Endothelial cell of umbilical vein (primary cell): ENCODE results near the gene OR10D3. TPM values are rescaled to one million over a fixed set of nuclear protein-coding genes. Genes with fewer than 3 reads are reported as not detected.
"Not testable (repeated sequence)": the region's sequence is repeated elsewhere in the genome, so short reads cannot be mapped to it uniquely, and the experiment has no call there.

Experiments used
- BruUV-seq: library from RNA; stranded (reverse); fragments of 400-500 nt; replicated peaks from 2 replicates; lab custom pipeline; 2021; lab: Mats Ljungman, UMichigan
- CTCF ChIA-PET: fragments of 300-600, 350-600 bp; sonication (Branson Sonifier 250); formaldehyde crosslinking; loops from one replicate; lab custom pipeline; 2021; ENCODE audit warnings: antibody characterized with exemption, inconsistent platforms; lab: Charles Lee
- POLR2A ChIA-PET: fragments of 300-600, 350-600 bp; sonication (Branson Sonifier 250); formaldehyde crosslinking; loops from one replicate; lab custom pipeline; 2021; ENCODE audit warnings: antibody characterized with exemption, inconsistent platforms; lab: Charles Lee
- DNase-seq: peaks from one replicate; pipeline ENCODE4 v3.0.0-alpha.2; 2011; ENCODE audit warnings: low read depth, low spot score
- FAIRE-seq: peaks from 2 replicates; lab custom pipeline; 2011; peaks lifted over from hg19 to GRCh38; lab: Jason Lieb, UNC
- H2AFZ ChIP-seq: 2 replicates; pipeline ENCODE4 v1.6.0; 2012; ENCODE audit warnings: low read depth, low read length, control low read depth, inconsistent platforms
- H3K27ac ChIP-seq: 2 replicates; pipeline ENCODE4 v1.5.1; 2011; ENCODE audit warnings: low read depth, mild to moderate bottlenecking, control low read depth, low read length, moderate library complexity; ENCODE audit not compliant: insufficient read depth
- H3K27me3 ChIP-seq, 2 experiments: 2 replicates each; pipeline versions ENCODE4 v1.6.0 to v1.6.1; 2011; ENCODE audit warnings: low read length in 2 of 2, mixed read lengths in 1 of 2; ENCODE audit not compliant: control insufficient read depth in 2 of 2, insufficient read depth in 2 of 2
- H3K36me3 ChIP-seq, 2 experiments: 2 replicates in 1 of 2; 3 replicates in 1 of 2; pipeline ENCODE4 v1.5.1; 2011; ENCODE audit warnings: low read length in 2 of 2, mild to moderate bottlenecking in 1 of 2, moderate library complexity in 1 of 2; ENCODE audit not compliant: control insufficient read depth in 2 of 2, insufficient read depth in 2 of 2; ENCODE audit errors: extremely low read depth in 1 of 2
- H3K4me1 ChIP-seq: 3 replicates; pipeline ENCODE4 v1.5.1; 2011; ENCODE audit warnings: mild to moderate bottlenecking, low read length; ENCODE audit not compliant: control insufficient read depth, insufficient read depth; ENCODE audit errors: extremely low read depth
- H3K4me2 ChIP-seq: 2 replicates; pipeline ENCODE4 v1.6.1; 2011; ENCODE audit warnings: low read length, control low read depth, mixed read lengths; ENCODE audit not compliant: insufficient read depth
- H3K4me3 ChIP-seq, 3 experiments: fragments of 200-600 bp in 1 of 3; sonication (generic), shearing (Covaris generic) in 1 of 3; replicated peaks in 1 of 3; 2 replicates each; pipeline ENCODE4 v1.5.1; 2011 to 2016; ENCODE audit warnings: control low read depth in 3 of 3, low read length in 3 of 3, mild to moderate bottlenecking in 2 of 3, inconsistent platforms in 1 of 3, low read depth in 1 of 3, moderate library complexity in 1 of 3; ENCODE audit not compliant: insufficient read depth in 1 of 3
- H3K79me2 ChIP-seq: 2 replicates; pipeline ENCODE4 v1.6.0; 2012; ENCODE audit warnings: low read length, inconsistent platforms; ENCODE audit not compliant: control insufficient read depth, insufficient read depth
- H3K9ac ChIP-seq: replicated peaks from 2 replicates; pipeline ENCODE3; 2011; ENCODE audit warnings: low read length, control low read depth; ENCODE audit not compliant: insufficient read depth; ENCODE audit errors: extremely low read depth
- H3K9me1 ChIP-seq: replicated peaks from 3 replicates; pipeline ENCODE4 v1.6.0; 2011; ENCODE audit warnings: mild to moderate bottlenecking, low read length; ENCODE audit not compliant: control insufficient read depth, insufficient read depth; ENCODE audit errors: extremely low read depth
- H3K9me3 ChIP-seq: replicated peaks from 2 replicates; pipeline ENCODE4 v1.5.1; 2012; ENCODE audit warnings: low read length, inconsistent platforms; ENCODE audit not compliant: control insufficient read depth, insufficient read depth
- H4K20me1 ChIP-seq: replicated peaks from 2 replicates; pipeline ENCODE3; 2011; ENCODE audit warnings: mild to moderate bottlenecking, low read length; ENCODE audit not compliant: control insufficient read depth, insufficient read depth; ENCODE audit errors: extremely low read depth
- EZH2 ChIP-seq: IDR thresholded peaks from 2 replicates; pipeline ENCODE4 v1.6.1; 2012; ENCODE audit warnings: borderline replicate concordance, low read depth, mild to moderate bottlenecking, moderate library complexity, low read length, inconsistent platforms; ENCODE audit not compliant: severe bottlenecking
- FOS ChIP-seq: IDR thresholded peaks from 2 replicates; pipeline ENCODE4 v1.6.1; 2011; ENCODE audit warnings: mild to moderate bottlenecking, low read length, moderate library complexity, borderline replicate concordance; ENCODE audit not compliant: insufficient read depth
- GATA2 ChIP-seq: IDR thresholded peaks from 2 replicates; pipeline ENCODE4 v1.7.0; 2011; ENCODE audit warnings: low read depth, mild to moderate bottlenecking, moderate library complexity, mixed read lengths, low read length; ENCODE audit not compliant: insufficient read length, insufficient read depth
- JUN ChIP-seq: IDR thresholded peaks from 2 replicates; pipeline ENCODE4 v1.6.1; 2011; ENCODE audit warnings: borderline replicate concordance, low read depth; ENCODE audit not compliant: insufficient read length, insufficient read depth
- MYC ChIP-seq: IDR thresholded peaks from one replicate; pipeline ENCODE4 v1.6.1; 2011; ENCODE audit warnings: mild to moderate bottlenecking, low read depth, low read length
- POLR2A ChIP-seq: IDR thresholded peaks from 2 replicates; pipeline ENCODE4 v1.6.1; 2012; ENCODE audit warnings: low read depth, mild to moderate bottlenecking, control low read depth, low read length
- POLR2AphosphoS5 ChIP-seq: IDR thresholded peaks from 2 replicates; pipeline ENCODE4 v1.6.1; 2012; ENCODE audit warnings: low read depth, mild to moderate bottlenecking, control low read depth, low read length, moderate library complexity; ENCODE audit not compliant: insufficient read depth
- dilution Hi-C: fragments of 300-500 bp; cut with MboI; formaldehyde crosslinking; loops from one replicate; pipeline ENCODE4 v1.15.0; 2019; ENCODE audit warnings: low sequenced_read_pairs; ENCODE audit not compliant: extremely low pct_ligation_motif_present
- intact Hi-C: fragments of 100-400 bp; cut with micrococcal nuclease; formaldehyde crosslinking; loops from one replicate; pipeline ENCODE4 v1.10.0; 2022
- polyA plus RNA-seq, 4 experiments: library from polyadenylated mRNA; depleted of rRNA in 3 of 4; stranded (reverse) in 3 of 4; unstranded in 1 of 4; fragments of >200 nt; gene quantifications; 2 replicates each; pipeline versions ENCODE4 v1.2.1 to v1.2.3, GENCODE V29; 2011 to 2012; ENCODE audit warnings: missing spikeins in 1 of 4
- total RNA-seq: library from RNA; stranded (reverse); gene quantifications from 2 replicates; pipeline ENCODE4 v1.2.3, GENCODE V29; 2021
- TF ChIP-seq, protein P1 (sequence below), 2 donors: IDR thresholded peaks; 1 replicate in 1 of 2; 2 replicates in 1 of 2; pipeline ENCODE4 v1.5.1; 2011; ENCODE audit warnings: low read length in 2 of 2, mild to moderate bottlenecking in 2 of 2, moderate library complexity in 2 of 2, control low read depth in 1 of 2, inconsistent platforms in 1 of 2, low read depth in 1 of 2; ENCODE audit not compliant: insufficient read depth in 1 of 2; ENCODE audit errors: extremely low read depth in 1 of 2
- TF ChIP-seq, protein P2 (sequence below): IDR thresholded peaks from 2 replicates; pipeline ENCODE4 v1.6.1; 2011; ENCODE audit not compliant: insufficient read depth, insufficient read length

The OR10D3 gene
- total and polyA plus RNA-seq, 2 donors (not counting 3 experiments of a cell fraction or from before 2014, with no cell fraction given) = not detected

DNA sequence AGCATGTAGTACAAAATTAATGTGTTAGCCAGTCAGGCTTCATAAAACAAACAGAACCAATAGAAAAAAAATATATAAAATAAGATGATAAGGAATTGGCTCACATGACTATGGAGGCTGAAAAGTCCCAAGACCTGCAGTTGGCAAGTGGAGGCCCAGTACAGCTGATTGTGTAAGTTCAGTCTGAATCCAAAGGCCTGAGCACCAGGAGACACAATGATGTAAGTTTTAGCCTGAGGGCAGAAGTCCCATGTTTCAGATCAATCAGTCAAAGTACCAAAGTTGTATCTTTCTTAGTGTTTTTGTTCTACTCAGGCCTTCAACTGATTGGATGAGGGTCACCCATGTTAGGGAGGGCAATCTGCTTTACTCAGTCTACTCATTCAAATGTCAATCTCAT is 14.3 kb upstream of the OR10D3 start:
- Histone ChIP-seq H3K9me3 (no peaks in the 10 kb centered on the region), H3K36me3 (no peaks in the 10 kb centered on the region), H3K79me2 (no peaks in the 10 kb centered on the region), H3K4me2 (no peak overlapping the region), H2AFZ (no peak overlapping the region), H3K27ac (no peak overlapping the region), H3K9ac (no peak overlapping the region), H3K9me1 (no peaks in the 10 kb centered on the region), H3K4me1 (no peaks in the 10 kb centered on the region), H3K4me3 (no peak overlapping the region), H4K20me1 (no peaks in the 10 kb centered on the region), H3K27me3 (no peaks in the 10 kb centered on the region)
- no TSS peak for BruUV-seq
- FAIRE-seq = no peak
- intact Hi-C loops (no loop called here), dilution Hi-C loops (no loop called here)
- DNase-seq = no peak
- POLR2A ChIA-PET = no interaction called here
- CTCF ChIA-PET = interaction anchor here (1.1 kb wide), 1 partner anchor 11 kb away, joined by 3 read pairs; no protein-coding TSS in a partner anchor
- TF ChIP-seq EZH2 (no peak), FOS (no peak), JUN (no peak), POLR2AphosphoS5 (no peak), POLR2A (no peak), MYC (no peak), GATA2 (no peak)
- TF ChIP-seq, protein P1, sequence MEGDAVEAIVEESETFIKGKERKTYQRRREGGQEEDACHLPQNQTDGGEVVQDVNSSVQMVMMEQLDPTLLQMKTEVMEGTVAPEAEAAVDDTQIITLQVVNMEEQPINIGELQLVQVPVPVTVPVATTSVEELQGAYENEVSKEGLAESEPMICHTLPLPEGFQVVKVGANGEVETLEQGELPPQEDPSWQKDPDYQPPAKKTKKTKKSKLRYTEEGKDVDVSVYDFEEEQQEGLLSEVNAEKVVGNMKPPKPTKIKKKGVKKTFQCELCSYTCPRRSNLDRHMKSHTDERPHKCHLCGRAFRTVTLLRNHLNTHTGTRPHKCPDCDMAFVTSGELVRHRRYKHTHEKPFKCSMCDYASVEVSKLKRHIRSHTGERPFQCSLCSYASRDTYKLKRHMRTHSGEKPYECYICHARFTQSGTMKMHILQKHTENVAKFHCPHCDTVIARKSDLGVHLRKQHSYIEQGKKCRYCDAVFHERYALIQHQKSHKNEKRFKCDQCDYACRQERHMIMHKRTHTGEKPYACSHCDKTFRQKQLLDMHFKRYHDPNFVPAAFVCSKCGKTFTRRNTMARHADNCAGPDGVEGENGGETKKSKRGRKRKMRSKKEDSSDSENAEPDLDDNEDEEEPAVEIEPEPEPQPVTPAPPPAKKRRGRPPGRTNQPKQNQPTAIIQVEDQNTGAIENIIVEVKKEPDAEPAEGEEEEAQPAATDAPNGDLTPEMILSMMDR (IDR thresholded peaks at IDR 0.05; ENCODE audit: extremely low read depth in 1 of 2, insufficient read depth in 1 of 2, low read depth in 1 of 2, low read length in 2 of 2) = no peak
- TF ChIP-seq, protein P2, sequence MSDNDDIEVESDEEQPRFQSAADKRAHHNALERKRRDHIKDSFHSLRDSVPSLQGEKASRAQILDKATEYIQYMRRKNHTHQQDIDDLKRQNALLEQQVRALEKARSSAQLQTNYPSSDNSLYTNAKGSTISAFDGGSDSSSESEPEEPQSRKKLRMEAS = no peak

DNA sequence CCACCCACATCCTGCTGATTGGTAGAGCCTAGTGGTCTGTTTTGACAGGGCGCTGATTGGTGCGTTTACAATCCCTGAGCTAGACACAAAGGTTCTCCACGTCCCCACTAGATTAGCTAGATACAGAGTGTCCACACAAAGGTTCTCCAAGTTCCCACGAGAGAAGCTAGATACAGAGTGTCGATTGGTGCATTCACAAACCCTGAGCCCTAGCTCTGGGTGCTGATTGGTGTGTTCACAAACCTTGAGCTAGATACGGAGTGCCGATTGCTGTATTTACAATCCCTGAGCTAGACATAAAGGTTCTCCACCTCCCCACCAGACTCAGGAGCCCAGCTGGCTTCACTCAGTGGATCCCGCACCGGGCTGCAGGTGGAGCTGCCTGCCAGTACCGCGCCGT is 12.8 kb upstream of the OR10D3 start:
- H3K27ac ChIP-seq, H3K4me2 ChIP-seq, H3K9me1 ChIP-seq, H4K20me1 ChIP-seq, H3K79me2 ChIP-seq, POLR2A ChIA-PET, H3K36me3 ChIP-seq, H3K4me1 ChIP-seq, dilution Hi-C loops, H3K9me3 ChIP-seq, DNase-seq, H2AFZ ChIP-seq, H3K4me3 ChIP-seq, H3K27me3 ChIP-seq, CTCF ChIA-PET, FAIRE-seq, H3K9ac ChIP-seq, BruUV-seq, intact Hi-C loops: not testable (repeated sequence)
